Measurements from ENCODE around the gene TASL. TPM values are rescaled to one million over a fixed set of nuclear protein-coding genes. Genes with fewer than 3 reads are reported as not detected.

The TASL gene, protein sequence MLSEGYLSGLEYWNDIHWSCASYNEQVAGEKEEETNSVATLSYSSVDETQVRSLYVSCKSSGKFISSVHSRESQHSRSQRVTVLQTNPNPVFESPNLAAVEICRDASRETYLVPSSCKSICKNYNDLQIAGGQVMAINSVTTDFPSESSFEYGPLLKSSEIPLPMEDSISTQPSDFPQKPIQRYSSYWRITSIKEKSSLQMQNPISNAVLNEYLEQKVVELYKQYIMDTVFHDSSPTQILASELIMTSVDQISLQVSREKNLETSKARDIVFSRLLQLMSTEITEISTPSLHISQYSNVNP
- total RNA-seq (2021; fragmentation: NEBNext Ultra II Directional; extraction: Animal tissue kit (Norgen Biotek cat#: 25700)) = not detected in 2 replicates
- not detected in 2 replicates for polyA plus RNA-seq (2011; rRNA removed)
- not detected for polyA plus RNA-seq (2011; cell fraction: cytosol; rRNA removed)
- not detected for polyA plus RNA-seq (2011; cell fraction: nucleus; rRNA removed)
- polyA plus RNA-seq (2012, experiment 1 of 2) = not detected in 4 replicates
- polyA plus RNA-seq (2012, experiment 2 of 2) = not detected
- polyA plus RNA-seq (2013, experiment 1 of 2) = not detected
- not detected for polyA plus RNA-seq (2013, experiment 2 of 2)
- polyA minus RNA-seq (2011; rRNA and poly(A)+ RNA removed) = not detected in 2 replicates
- not detected for polyA minus RNA-seq (2011; cell fraction: cytosol; rRNA and poly(A)+ RNA removed)
- polyA minus RNA-seq (2011; cell fraction: nucleus; rRNA and poly(A)+ RNA removed) = not detected
- long read RNA-seq, experiment 1 = 0 reads
- long read RNA-seq, experiment 2 = 0 reads

DNA sequence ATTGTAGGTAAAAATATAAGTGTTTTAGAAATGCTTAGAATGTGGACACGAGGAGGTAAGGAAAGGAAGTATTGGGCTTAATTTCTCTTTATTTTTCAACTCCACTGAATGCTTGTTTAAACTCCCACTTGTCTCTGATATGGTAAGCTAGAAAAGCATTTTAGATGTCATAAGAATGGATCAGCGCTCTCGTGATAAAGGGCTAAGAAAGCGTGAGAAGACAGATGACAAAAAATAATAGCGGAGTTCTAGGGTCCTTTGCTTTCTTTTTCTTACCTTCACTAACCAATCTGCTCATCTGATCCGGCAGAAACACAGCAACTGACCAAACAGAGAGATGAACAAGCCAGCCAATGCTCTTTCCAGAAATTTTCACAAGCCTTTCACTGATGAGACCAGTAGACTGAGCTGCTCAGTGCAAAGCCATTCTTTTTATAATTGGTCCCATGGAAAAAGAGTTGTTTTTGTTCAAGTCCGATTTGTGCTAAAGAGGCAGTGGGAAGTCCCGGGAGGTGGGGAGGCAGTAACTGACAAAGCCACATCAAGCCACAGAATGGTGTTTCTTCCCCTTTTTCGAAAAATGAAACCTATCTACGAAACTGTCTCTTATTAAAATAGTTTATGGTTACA is at the start of gene TASL:
TASL (minus strand) TSS at position 405 of the 630 bp plus-strand sequence. CDS start 17,411 bp downstream, outside the sequence.
- no peak within 1 kb of the TSS for H4K5ac ChIP-seq (ENCODE audit: insufficient read length, low read depth, low read length)
- no peaks in the 10 kb centered on the region for H3K23me2 ChIP-seq (ENCODE audit: low read depth, low read length)
- H2BK5ac ChIP-seq (ENCODE audit: low read depth, low read length) = no peak within 1 kb of the TSS
- no peak within 1 kb of the TSS for H3K18ac ChIP-seq (ENCODE audit: extremely low read depth, low read length)
- H3K4ac ChIP-seq (replicated peaks; ENCODE audit: insufficient read length, low read depth, low read length) = no peak within 1 kb of the TSS
- TF ChIP-seq POLR2AphosphoS5 (IDR thresholded peaks at IDR 0.05; ENCODE audit: low read depth, low read length) = no peak
- TF ChIP-seq SIX5 (IDR thresholded peaks at IDR 0.05; ENCODE audit: low read depth, low read length) = no peak
- TF ChIP-seq, protein P1, sequence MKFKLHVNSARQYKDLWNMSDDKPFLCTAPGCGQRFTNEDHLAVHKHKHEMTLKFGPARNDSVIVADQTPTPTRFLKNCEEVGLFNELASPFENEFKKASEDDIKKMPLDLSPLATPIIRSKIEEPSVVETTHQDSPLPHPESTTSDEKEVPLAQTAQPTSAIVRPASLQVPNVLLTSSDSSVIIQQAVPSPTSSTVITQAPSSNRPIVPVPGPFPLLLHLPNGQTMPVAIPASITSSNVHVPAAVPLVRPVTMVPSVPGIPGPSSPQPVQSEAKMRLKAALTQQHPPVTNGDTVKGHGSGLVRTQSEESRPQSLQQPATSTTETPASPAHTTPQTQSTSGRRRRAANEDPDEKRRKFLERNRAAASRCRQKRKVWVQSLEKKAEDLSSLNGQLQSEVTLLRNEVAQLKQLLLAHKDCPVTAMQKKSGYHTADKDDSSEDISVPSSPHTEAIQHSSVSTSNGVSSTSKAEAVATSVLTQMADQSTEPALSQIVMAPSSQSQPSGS (IDR thresholded peaks at IDR 0.05; ENCODE audit: low read length) = no peak
- TF ChIP-seq RFX5 (IDR thresholded peaks at IDR 0.05; ENCODE audit: borderline replicate concordance, low read depth, low read length) = no peak
- TF ChIP-seq, protein P2, sequence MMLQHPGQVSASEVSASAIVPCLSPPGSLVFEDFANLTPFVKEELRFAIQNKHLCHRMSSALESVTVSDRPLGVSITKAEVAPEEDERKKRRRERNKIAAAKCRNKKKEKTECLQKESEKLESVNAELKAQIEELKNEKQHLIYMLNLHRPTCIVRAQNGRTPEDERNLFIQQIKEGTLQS (IDR thresholded peaks at IDR 0.05; ENCODE audit: insufficient read depth, low read depth, low read length) = no peak
- no peak within 1 kb of the TSS for H2BK20ac ChIP-seq (ENCODE audit: low read length)
- H3K36me3 ChIP-seq (ENCODE audit: control insufficient read depth in 2 of 4, insufficient read depth in 4 of 4, low read length in 3 of 4) = no peaks in the 10 kb centered on the region
- H2AK5ac ChIP-seq (ENCODE audit: low read depth, low read length) = no peak within 1 kb of the TSS
- H2BK120ac ChIP-seq (replicated peaks; ENCODE audit: low read depth, low read length) = no peak within 1 kb of the TSS
- no peak within 1 kb of the TSS for H2AFZ ChIP-seq (ENCODE audit: low read length)
- H4K91ac ChIP-seq (replicated peaks; ENCODE audit: insufficient read length, low read length) = no peak within 1 kb of the TSS
- ChIA-PET CTCF (ENCODE audit: partially characterized antibody) (interaction anchor here (0.8 to 1.4 kb wide), 2 partner anchors 94 to 462 kb away, joined by 3 read pairs; no protein-coding TSS in a partner anchor), POLR2A (ENCODE audit: partially characterized antibody) (no interaction called here)
- H2BK15ac ChIP-seq (ENCODE audit: low read length) = no peak within 1 kb of the TSS
- no peak within 1 kb of the TSS for H3K56ac ChIP-seq (replicated peaks; ENCODE audit: insufficient read length, low read depth, low read length)
- H3K27me3 ChIP-seq (replicated peaks in 1 of 4; ENCODE audit: control insufficient read depth in 3 of 4, extremely low read depth in 1 of 4, insufficient read depth in 3 of 4, low read length in 3 of 4) = no peaks in the 10 kb centered on the region
- H4K20me1 ChIP-seq (replicated peaks in 1 of 2; ENCODE audit: control insufficient read depth in 1 of 2, insufficient read depth in 2 of 2, low read length in 2 of 2) = no peaks in the 10 kb centered on the region
- no peaks in the 10 kb centered on the region for H3K9me3 ChIP-seq (ENCODE audit: insufficient read depth in 2 of 2, low read depth in 1 of 2, low read length in 1 of 2)
- no peak within 1 kb of the TSS for H3K9ac ChIP-seq (replicated peaks in 1 of 4; ENCODE audit: extremely low read depth in 1 of 4, low read depth in 3 of 4, low read length in 3 of 4)
- H3K4me3 ChIP-seq (ENCODE audit: extremely low read depth in 1 of 4, insufficient read depth in 2 of 4, low read depth in 3 of 4, low read length in 4 of 4) = no peak within 1 kb of the TSS
- WGBS, 2 experiments (ENCODE audit: extremely low coverage in 1 of 2, insufficient coverage in 1 of 2, insufficient read length in 1 of 2, insufficient replicate concordance in 2 of 2, low coverage in 1 of 2, low lambda C conversion rate in 2 of 2, missing lambda C conversion rate in 1 of 2) = 92% methylated on average over 8 of the region's 10 CpGs; no CpG with 5 or more reads in 1 of the 2 experiments
- DNase-seq (ENCODE audit: low read depth in 1 of 2, low spot score in 2 of 2) (no peak), FAIRE-seq (no peak)
- H3K4me2 ChIP-seq (ENCODE audit: insufficient read depth in 1 of 2, low read depth in 2 of 2, low read length in 2 of 2) = no peak within 1 kb of the TSS
- no peak within 1 kb of the TSS for H3K14ac ChIP-seq (ENCODE audit: insufficient read length)
- H4K8ac ChIP-seq (ENCODE audit: extremely low read depth, insufficient read depth, low read length) = no peak within 1 kb of the TSS
- H3K79me1 ChIP-seq (ENCODE audit: low read depth, low read length) = no peaks in the 10 kb centered on the region
- no peaks in the 10 kb centered on the region for H3K79me2 ChIP-seq (ENCODE audit: control insufficient read depth in 1 of 2, insufficient read depth in 2 of 2, low read length in 2 of 2)
- no peak within 1 kb of the TSS for H2BK12ac ChIP-seq (ENCODE audit: low read depth, low read length)
- no peak within 1 kb of the TSS for H3K27ac ChIP-seq (ENCODE audit: low read depth, low read length)
- H3K4me1 ChIP-seq (replicated peaks in 1 of 4; ENCODE audit: control insufficient read depth in 3 of 4, insufficient read depth in 4 of 4, low read length in 3 of 4) = no peaks in the 10 kb centered on the region
- H3K23ac ChIP-seq (ENCODE audit: insufficient read length) = no peak within 1 kb of the TSS
